ENCODE results near the gene CCNB1. TPM values are rescaled to one million over a fixed set of nuclear protein-coding genes. Genes with fewer than 3 reads are reported as not detected.

Gene CCNB1
- total RNA-seq, 1 experiment from 2014 or later: 281 TPM

DNA sequence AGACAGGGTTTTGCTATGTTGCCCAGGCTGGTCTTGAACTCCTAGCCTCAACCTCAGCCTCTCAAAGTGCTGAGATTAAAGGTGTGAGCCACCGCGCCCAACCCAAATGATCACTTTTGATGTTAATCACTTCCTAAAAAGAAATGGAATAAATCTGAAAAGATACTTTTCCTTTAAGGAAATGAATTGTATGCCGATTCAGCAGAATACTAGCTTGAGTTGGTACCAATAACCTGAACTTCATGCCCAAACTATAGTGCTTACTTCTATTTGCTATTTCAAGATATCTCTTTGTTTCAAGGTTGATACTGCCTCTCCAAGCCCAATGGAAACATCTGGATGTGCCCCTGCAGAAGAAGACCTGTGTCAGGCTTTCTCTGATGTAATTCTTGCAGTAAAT lies 4.0 kb downstream of the CCNB1 start:
- RAD21 ChIA-PET (ENCODE audit: low non-redundant PET in 1 of 2, low total read pairs in 2 of 2, uncharacterized antibody in 2 of 2, unreplicated experiment in 2 of 2): no interaction called here
- H3K27ac ChIP-seq (ENCODE audit: low read depth, low read length): no peak overlapping the region
- peaks cover 3% of the 10 kb centered on the region; the same call in 1 of the 2 replicates for H4K20me1 ChIP-seq (ENCODE audit: insufficient read depth)
- BruUV-seq (replicated peaks): no TSS peak
- no peaks in the 10 kb centered on the region for H3K9me2 ChIP-seq (ENCODE audit: insufficient read depth)
- CTCF ChIA-PET: interaction anchor here (0.6 kb wide), 1 partner anchor 11 kb away, joined by 4 read pairs; no protein-coding TSS in a partner anchor
- H3K4me1 ChIP-seq (ENCODE audit: control insufficient read depth in 1 of 2, insufficient read depth in 2 of 2, low read length in 2 of 2): peaks cover 12 to 19% of the 10 kb centered on the region in 2 experiments
- H3K36me3 ChIP-seq (ENCODE audit: control insufficient read depth in 1 of 2, insufficient read depth in 2 of 2, low read length in 2 of 2): peaks cover 45 to 75% of the 10 kb centered on the region in 2 experiments
- intact Hi-C loops (cut with micrococcal nuclease): no loop called here
- H3K9me3 ChIP-seq (ENCODE audit: control insufficient read depth in 1 of 2, insufficient read depth in 1 of 2, low read depth in 1 of 2, low read length in 2 of 2): no peaks in the 10 kb centered on the region
- no peaks in the 10 kb centered on the region for H3K27me3 ChIP-seq (ENCODE audit: insufficient read depth, low read length)
- H3K4me3 ChIP-seq (replicated peaks in 1 of 2; ENCODE audit: low read depth in 1 of 2, low read length in 2 of 2): no peak overlapping the region
- H3K4me2 ChIP-seq (ENCODE audit: low read length): no peak overlapping the region
- ATAC-seq (no peak), DNase-seq (ENCODE audit: low read depth, low spot score) (no peak)
- no peak overlapping the region for H2AFZ ChIP-seq (ENCODE audit: low read depth, low read length, poor library complexity, severe bottlenecking)
- POLR2A ChIA-PET: no interaction called here
- H3K79me2 ChIP-seq (ENCODE audit: insufficient read depth, low read length): peaks cover 71% of the 10 kb centered on the region
- no peak overlapping the region for H3K9ac ChIP-seq (ENCODE audit: low read length)
- TF ChIP-seq CBX3 (IDR thresholded peaks at IDR 0.05; ENCODE audit: low read depth) (no peak), POLR2AphosphoS5 (IDR thresholded peaks at IDR 0.05; ENCODE audit: low read depth, low read length) (no peak), YY1 (IDR thresholded peaks at IDR 0.05; ENCODE audit: extremely low read depth, insufficient replicate concordance, low read depth, low read length) (no peak), ZNF274 (IDR thresholded peaks at IDR 0.05; ENCODE audit: low read depth, low read length) (no peak), SRF (IDR thresholded peaks at IDR 0.05; ENCODE audit: low read depth) (no peak), EGR1 (IDR thresholded peaks at IDR 0.05; ENCODE audit: low read depth) (no peak), SIN3A (IDR thresholded peaks at IDR 0.05; ENCODE audit: low read depth) (no peak), REST (IDR thresholded peaks at IDR 0.05; ENCODE audit: low read depth) (no peak), JUND (IDR thresholded peaks at IDR 0.05) (no peak), ZFX (IDR thresholded peaks at IDR 0.05) (no peak), EZH2phosphoT487 (IDR thresholded peaks at IDR 0.05; ENCODE audit: borderline replicate concordance) (no peak), ELF1 (IDR thresholded peaks at IDR 0.05; ENCODE audit: borderline replicate concordance, low read depth) (no peak), POLR2A (IDR thresholded peaks at IDR 0.05; ENCODE audit: borderline replicate concordance, extremely low read depth, insufficient read depth, insufficient read length) (no peak)
- TF ChIP-seq, protein P1, sequence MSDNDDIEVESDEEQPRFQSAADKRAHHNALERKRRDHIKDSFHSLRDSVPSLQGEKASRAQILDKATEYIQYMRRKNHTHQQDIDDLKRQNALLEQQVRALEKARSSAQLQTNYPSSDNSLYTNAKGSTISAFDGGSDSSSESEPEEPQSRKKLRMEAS (IDR thresholded peaks at IDR 0.05): no peak
- TF ChIP-seq, protein P2, sequence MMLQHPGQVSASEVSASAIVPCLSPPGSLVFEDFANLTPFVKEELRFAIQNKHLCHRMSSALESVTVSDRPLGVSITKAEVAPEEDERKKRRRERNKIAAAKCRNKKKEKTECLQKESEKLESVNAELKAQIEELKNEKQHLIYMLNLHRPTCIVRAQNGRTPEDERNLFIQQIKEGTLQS (IDR thresholded peaks at IDR 0.05): no peak
- TF ChIP-seq, protein P3, sequence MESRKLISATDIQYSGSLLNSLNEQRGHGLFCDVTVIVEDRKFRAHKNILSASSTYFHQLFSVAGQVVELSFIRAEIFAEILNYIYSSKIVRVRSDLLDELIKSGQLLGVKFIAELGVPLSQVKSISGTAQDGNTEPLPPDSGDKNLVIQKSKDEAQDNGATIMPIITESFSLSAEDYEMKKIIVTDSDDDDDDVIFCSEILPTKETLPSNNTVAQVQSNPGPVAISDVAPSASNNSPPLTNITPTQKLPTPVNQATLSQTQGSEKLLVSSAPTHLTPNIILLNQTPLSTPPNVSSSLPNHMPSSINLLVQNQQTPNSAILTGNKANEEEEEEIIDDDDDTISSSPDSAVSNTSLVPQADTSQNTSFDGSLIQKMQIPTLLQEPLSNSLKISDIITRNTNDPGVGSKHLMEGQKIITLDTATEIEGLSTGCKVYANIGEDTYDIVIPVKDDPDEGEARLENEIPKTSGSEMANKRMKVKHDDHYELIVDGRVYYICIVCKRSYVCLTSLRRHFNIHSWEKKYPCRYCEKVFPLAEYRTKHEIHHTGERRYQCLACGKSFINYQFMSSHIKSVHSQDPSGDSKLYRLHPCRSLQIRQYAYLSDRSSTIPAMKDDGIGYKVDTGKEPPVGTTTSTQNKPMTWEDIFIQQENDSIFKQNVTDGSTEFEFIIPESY (IDR thresholded peaks at IDR 0.05; ENCODE audit: extremely low read depth, insufficient replicate concordance, low read length): no peak
- TF ChIP-seq, protein P4, sequence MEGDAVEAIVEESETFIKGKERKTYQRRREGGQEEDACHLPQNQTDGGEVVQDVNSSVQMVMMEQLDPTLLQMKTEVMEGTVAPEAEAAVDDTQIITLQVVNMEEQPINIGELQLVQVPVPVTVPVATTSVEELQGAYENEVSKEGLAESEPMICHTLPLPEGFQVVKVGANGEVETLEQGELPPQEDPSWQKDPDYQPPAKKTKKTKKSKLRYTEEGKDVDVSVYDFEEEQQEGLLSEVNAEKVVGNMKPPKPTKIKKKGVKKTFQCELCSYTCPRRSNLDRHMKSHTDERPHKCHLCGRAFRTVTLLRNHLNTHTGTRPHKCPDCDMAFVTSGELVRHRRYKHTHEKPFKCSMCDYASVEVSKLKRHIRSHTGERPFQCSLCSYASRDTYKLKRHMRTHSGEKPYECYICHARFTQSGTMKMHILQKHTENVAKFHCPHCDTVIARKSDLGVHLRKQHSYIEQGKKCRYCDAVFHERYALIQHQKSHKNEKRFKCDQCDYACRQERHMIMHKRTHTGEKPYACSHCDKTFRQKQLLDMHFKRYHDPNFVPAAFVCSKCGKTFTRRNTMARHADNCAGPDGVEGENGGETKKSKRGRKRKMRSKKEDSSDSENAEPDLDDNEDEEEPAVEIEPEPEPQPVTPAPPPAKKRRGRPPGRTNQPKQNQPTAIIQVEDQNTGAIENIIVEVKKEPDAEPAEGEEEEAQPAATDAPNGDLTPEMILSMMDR (IDR thresholded peaks at IDR 0.05 in 2 of 3, conservative IDR thresholded peaks at IDR 0.05 in 1 of 3; ENCODE audit: borderline replicate concordance in 1 of 3, insufficient read depth in 1 of 3, low read depth in 2 of 3, low read length in 2 of 3): no peak

Measured in HCT116 (cell line).